GM15510 (cell line): ENCODE data around the gene TRIB2.

Experiments
- POLR2A ChIP-seq: IDR thresholded peaks from 3 replicates; pipeline ENCODE4 v1.6.1; 2011; ENCODE audit warnings: borderline replicate concordance; ENCODE audit not compliant: insufficient read length; ENCODE audit errors: extremely low read depth

TRIB2 gene

DNA sequence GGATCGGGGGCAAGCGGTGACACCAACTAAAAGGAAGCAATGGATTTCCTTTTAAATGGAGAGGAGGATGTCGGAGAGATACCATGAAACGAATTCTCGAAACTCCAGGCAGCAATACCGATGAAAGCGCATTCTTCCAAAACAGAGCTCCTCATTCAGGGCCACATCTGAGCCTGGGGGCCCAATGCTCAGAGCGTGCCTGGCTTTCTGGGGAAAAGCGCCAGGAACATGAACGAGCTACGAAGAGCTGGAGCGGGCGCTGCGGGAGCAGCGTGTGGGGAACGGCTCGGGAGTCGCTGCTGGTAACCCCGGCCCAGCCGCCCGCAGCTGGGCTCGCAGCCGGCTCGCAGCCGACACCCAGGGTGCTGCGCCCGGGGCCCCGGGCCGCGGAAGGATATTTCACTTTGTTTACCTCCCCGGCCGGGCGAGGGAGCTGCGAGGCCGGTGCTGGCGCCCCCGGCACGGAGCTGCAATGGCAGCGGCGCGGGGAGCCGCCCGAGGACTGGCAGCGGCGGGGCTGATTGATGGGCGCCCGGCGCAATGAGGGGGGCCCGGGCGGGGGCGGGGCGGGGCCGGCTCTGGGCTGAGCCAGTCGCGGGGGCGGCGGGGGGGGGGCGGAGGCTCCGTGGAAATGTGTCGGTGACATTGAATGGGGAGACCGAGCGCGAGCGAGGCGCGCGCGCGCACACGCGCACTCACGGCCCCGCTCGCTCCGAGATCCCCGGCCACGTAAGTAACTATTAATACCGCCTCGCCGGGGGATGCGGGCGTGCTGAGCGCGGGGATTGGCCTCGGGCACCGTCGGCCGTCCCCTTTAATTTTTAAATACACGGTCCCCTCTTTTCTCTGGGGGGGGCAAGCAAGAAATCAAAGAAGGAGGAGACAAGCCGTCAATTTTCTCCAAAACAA lies at the start of gene TRIB2:
TSS of gene TRIB2 (plus strand) at position 655 of the 909 bp plus-strand sequence. CDS start 1,372 bp downstream, outside the sequence.
- peak; percentile 38 for TF ChIP-seq POLR2A

GRCh38 chr2:12669036-12669435 lies 47.7 kb upstream of the TRIB2 start:
- no peak for TF ChIP-seq POLR2A

GRCh38 chr2:12672711-12673315 lies 43.9 kb upstream of the TRIB2 start:
- TF ChIP-seq POLR2A, result no peak

- TF ChIP-seq POLR2A, result no peak
Observed at GRCh38 chr2:12674644-12675328, 42.0 kb upstream of the TRIB2 start.

DNA sequence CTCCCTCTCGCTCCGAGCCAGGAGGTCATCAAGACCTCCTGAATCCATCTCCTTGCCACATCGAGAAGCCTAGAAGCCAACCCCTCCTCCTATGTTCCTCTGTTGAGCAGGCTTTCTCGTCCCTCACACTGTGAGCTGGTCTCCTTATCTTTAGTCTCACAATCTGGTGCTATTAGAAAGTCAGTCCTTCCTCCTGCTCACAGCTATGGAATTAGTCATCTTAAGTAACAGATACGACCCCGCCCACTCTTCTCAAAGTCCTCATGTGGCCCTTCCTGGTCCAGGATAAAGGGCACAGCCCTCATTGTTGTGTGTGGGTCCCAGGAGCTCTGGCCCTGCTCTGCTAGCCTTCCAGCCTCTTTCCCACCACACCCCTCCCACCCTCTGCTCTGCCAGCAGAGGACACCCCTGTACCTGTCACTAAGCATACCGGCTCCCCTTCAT lies 41.4 kb upstream of the TRIB2 start:
- no peak for TF ChIP-seq POLR2A

DNA sequence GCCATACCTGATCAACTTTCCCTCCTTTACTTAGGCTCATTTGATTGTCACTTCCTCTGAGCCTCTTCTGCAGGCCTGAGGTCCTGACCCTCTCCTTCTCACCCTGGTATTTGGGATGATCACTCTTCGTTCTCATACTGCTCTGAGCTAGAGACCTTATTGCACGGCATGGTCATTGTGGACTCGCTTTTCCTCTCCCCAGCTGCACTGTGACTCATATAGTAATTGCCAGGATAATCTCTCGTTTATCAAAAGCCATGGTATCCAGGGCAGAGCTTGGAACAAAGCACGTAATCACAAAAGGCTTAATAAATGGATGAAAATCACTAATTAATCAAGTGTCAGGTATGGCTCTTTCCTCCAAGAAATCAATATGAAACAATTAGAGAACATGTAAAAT lies 40.9 kb upstream of the TRIB2 start:
- no peak for TF ChIP-seq POLR2A

- TF ChIP-seq POLR2A, result no peak
Observed at GRCh38 chr2:12676771-12677170, 40.0 kb upstream of the TRIB2 start.

GRCh38 chr2:12678186-12678585 lies 38.5 kb upstream of the TRIB2 start:
- TF ChIP-seq POLR2A, result no peak

DNA sequence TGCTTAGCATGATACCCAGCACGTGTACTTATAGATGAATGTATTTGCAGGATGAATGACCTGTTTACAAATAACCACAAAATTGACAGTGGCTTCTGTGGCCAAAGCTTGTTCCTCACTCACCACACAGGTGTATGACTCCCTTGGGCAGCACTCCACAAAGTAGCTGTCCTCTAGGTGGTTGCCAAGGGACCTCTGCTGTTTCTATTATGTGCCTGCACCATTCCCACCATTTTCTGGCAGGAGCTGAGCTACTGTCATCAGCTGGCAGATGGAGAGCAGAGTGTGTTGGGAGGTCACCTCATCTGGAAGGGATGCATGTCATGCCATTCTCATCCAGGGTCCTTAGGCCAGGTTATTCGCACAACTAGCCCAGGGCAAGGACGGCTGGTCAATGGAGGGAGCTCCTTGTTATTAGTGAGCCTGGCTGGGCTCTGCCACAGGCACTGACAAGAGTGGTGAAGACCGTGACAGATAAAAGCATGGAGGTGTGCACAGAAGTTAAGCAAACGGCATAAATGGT lies 37.1 kb upstream of the TRIB2 start:
- no peak for TF ChIP-seq POLR2A

- TF ChIP-seq POLR2A, result no peak
Observed at GRCh38 chr2:12682017-12682416, 34.7 kb upstream of the TRIB2 start.

GRCh38 chr2:12683457-12684100 lies 33.2 kb upstream of the TRIB2 start:
- no peak for TF ChIP-seq POLR2A

- no peak for TF ChIP-seq POLR2A
Observed at GRCh38 chr2:12684471-12684936, 32.2 kb upstream of the TRIB2 start.

- no peak for TF ChIP-seq POLR2A
Observed at GRCh38 chr2:12685145-12685544, 31.6 kb upstream of the TRIB2 start.

GRCh38 chr2:12685956-12686355 lies 30.8 kb upstream of the TRIB2 start:
- no peak for TF ChIP-seq POLR2A
